Effector memory CD4-positive, alpha-beta T cell (primary cell): ENCODE measurements around the gene CFAP73.

Experiments
- DNase-seq, 3 donors: peaks; one replicate each; pipeline ENCODE4 v3.0.0-alpha.2; 2020
- H3K27ac ChIP-seq: 2 replicates; pipeline ENCODE4 v1.7.0; 2013; ENCODE audit warnings: mild to moderate bottlenecking, low read length, moderate library complexity; ENCODE audit not compliant: insufficient read depth, poor library complexity, severe bottlenecking
- H3K27me3 ChIP-seq: replicated peaks from 2 replicates; pipeline ENCODE4 v1.7.0; 2013; ENCODE audit warnings: mild to moderate bottlenecking, low read length; ENCODE audit not compliant: insufficient read depth, control insufficient read depth, poor library complexity, severe bottlenecking
- H3K36me3 ChIP-seq: 2 replicates; pipeline ENCODE4 v1.7.0; 2013; ENCODE audit warnings: mild to moderate bottlenecking, low read length, moderate library complexity; ENCODE audit not compliant: control insufficient read depth, insufficient read depth
- H3K4me1 ChIP-seq: 2 replicates; pipeline ENCODE4 v1.7.0; 2013; ENCODE audit warnings: low read length, mild to moderate bottlenecking; ENCODE audit not compliant: control insufficient read depth, insufficient read depth, poor library complexity, severe bottlenecking
- H3K4me3 ChIP-seq: 2 replicates; pipeline ENCODE4 v1.7.0; 2013; ENCODE audit warnings: low read length, low read depth, mild to moderate bottlenecking; ENCODE audit not compliant: insufficient read depth, poor library complexity, severe bottlenecking
- H3K9me3 ChIP-seq: 2 replicates; pipeline ENCODE4 v1.7.0; 2013; ENCODE audit warnings: mild to moderate bottlenecking, low read length, moderate library complexity; ENCODE audit not compliant: control insufficient read depth

Gene CFAP73

GRCh38 chr12:113152835-113153814, 3.6 kb downstream of the CFAP73 start:
- H3K27me3 ChIP-seq: no peaks in the 10 kb centered on the region
- DNase-seq: peak; percentile 22 to 47 (median 43)
- peaks cover 3% of the 10 kb centered on the region for H3K36me3 ChIP-seq
- H3K4me3 ChIP-seq: peak overlapping the region; percentile 64
- H3K4me1 ChIP-seq: peaks cover 18% of the 10 kb centered on the region
- no peaks in the 10 kb centered on the region for H3K9me3 ChIP-seq
- no peak overlapping the region for H3K27ac ChIP-seq

GRCh38 chr12:113154351-113154973, 4.9 kb downstream of the CFAP73 start:
- no peak for DNase-seq
- H3K27ac ChIP-seq: no peak overlapping the region
- peak overlapping the region; percentile 45 for H3K4me3 ChIP-seq
- no peaks in the 10 kb centered on the region for H3K9me3 ChIP-seq
- H3K36me3 ChIP-seq: peaks cover 16% of the 10 kb centered on the region
- H3K4me1 ChIP-seq: peaks cover 18% of the 10 kb centered on the region
- no peaks in the 10 kb centered on the region for H3K27me3 ChIP-seq

GRCh38 chr12:113155060-113155459, 5.5 kb downstream of the CFAP73 start:
- Histone ChIP-seq H3K9me3 (no peaks in the 10 kb centered on the region), H3K27ac (no peak overlapping the region), H3K36me3 (peaks cover 22% of the 10 kb centered on the region), H3K4me1 (peaks cover 18% of the 10 kb centered on the region), H3K27me3 (no peaks in the 10 kb centered on the region), H3K4me3 (no peak overlapping the region)
- DNase-seq: no peak

GRCh38 chr12:113155646-113156045, 6.1 kb downstream of the CFAP73 start:
- Histone ChIP-seq H3K27ac (no peak overlapping the region), H3K4me1 (peaks cover 18% of the 10 kb centered on the region), H3K27me3 (no peaks in the 10 kb centered on the region), H3K36me3 (peaks cover 28% of the 10 kb centered on the region), H3K4me3 (no peak overlapping the region), H3K9me3 (no peaks in the 10 kb centered on the region)
- DNase-seq: no peak

GRCh38 chr12:113157218-113157859, 7.8 kb downstream of the CFAP73 start:
- peaks cover 18% of the 10 kb centered on the region for H3K4me1 ChIP-seq
- H3K36me3 ChIP-seq: peaks cover 41% of the 10 kb centered on the region
- H3K9me3 ChIP-seq: no peaks in the 10 kb centered on the region
- no peaks in the 10 kb centered on the region for H3K27me3 ChIP-seq
- no peak overlapping the region for H3K27ac ChIP-seq
- H3K4me3 ChIP-seq: no peak overlapping the region
- no peak for DNase-seq

GRCh38 chr12:113158439-113159203, 9.1 kb downstream of the CFAP73 start:
- DNase-seq: no peak
- H3K27me3 ChIP-seq: no peaks in the 10 kb centered on the region
- no peak overlapping the region for H3K4me3 ChIP-seq
- peaks cover 8% of the 10 kb centered on the region for H3K4me1 ChIP-seq
- H3K9me3 ChIP-seq: no peaks in the 10 kb centered on the region
- peaks cover 54% of the 10 kb centered on the region for H3K36me3 ChIP-seq
- H3K27ac ChIP-seq: no peak overlapping the region

- Histone ChIP-seq H3K27ac (no peak overlapping the region), H3K4me3 (no peak overlapping the region), H3K4me1 (no peaks in the 10 kb centered on the region), H3K9me3 (no peaks in the 10 kb centered on the region), H3K27me3 (no peaks in the 10 kb centered on the region), H3K36me3 (peaks cover 61% of the 10 kb centered on the region)
- no peak for DNase-seq
These were observed 10.4 kb downstream of the CFAP73 start for GRCh38 chr12:113159937-113160336.

- Histone ChIP-seq H3K36me3 (peaks cover 77% of the 10 kb centered on the region), H3K4me3 (no peak overlapping the region), H3K9me3 (no peaks in the 10 kb centered on the region), H3K27ac (no peak overlapping the region), H3K27me3 (no peaks in the 10 kb centered on the region), H3K4me1 (no peaks in the 10 kb centered on the region)
- no peak for DNase-seq
These were observed 12.0 kb downstream of the CFAP73 start for GRCh38 chr12:113161415-113162016.
